Chondrocyte (in vitro differentiated cells): ENCODE results near the gene ST8SIA3. TPM values are rescaled to one million over a fixed set of nuclear protein-coding genes. Genes with fewer than 3 reads are reported as not detected.
"Not testable (repeated sequence)": the region's sequence is repeated elsewhere in the genome, so short reads cannot be mapped to it uniquely, and the experiment has no call there.

Experiments
- DNase-seq: peaks from one replicate; pipeline ENCODE4 v3.0.0; 2021; ENCODE audit warnings: mixed read lengths, low spot score
- H3K27ac Mint-ChIP-seq: one replicate; pipeline ENCODE4 v1.8.0; 2021; ENCODE audit warnings: mild to moderate bottlenecking, moderate library complexity, mixed read lengths; ENCODE audit not compliant: unreplicated experiment
- H3K27me3 Mint-ChIP-seq: 2 replicates; pipeline ENCODE4 v1.8.0; 2021; ENCODE audit warnings: low read depth, mixed read lengths
- H3K36me3 Mint-ChIP-seq: 2 replicates; pipeline ENCODE4 v1.8.0; 2021; ENCODE audit warnings: low read depth, mixed read lengths
- H3K4me1 Mint-ChIP-seq: 2 replicates; pipeline ENCODE4 v1.8.0; 2021; ENCODE audit warnings: low read depth, mild to moderate bottlenecking, mixed read lengths
- H3K4me3 Mint-ChIP-seq: one replicate; pipeline ENCODE4 v1.8.0; 2021; ENCODE audit warnings: mild to moderate bottlenecking, moderate library complexity, mixed read lengths; ENCODE audit not compliant: unreplicated experiment
- H3K9me3 Mint-ChIP-seq: 2 replicates; pipeline ENCODE4 v1.8.0; 2021; ENCODE audit warnings: low read depth, mixed read lengths
- total RNA-seq: library from RNA; stranded (reverse); gene quantifications from 3 replicates; pipeline ENCODE4 v1.2.1, GENCODE V29; 2021
- TF ChIP-seq, protein P1 (sequence below): fragments of 200-600 bp; sonication (generic); IDR thresholded peaks from 2 replicates; pipeline ENCODE4 v1.5.0; 2021; ENCODE audit warnings: antibody characterized with exemption, mild to moderate bottlenecking, moderate library complexity

Gene ST8SIA3
- total RNA-seq, 1 donor from 2014 or later = not detected

GRCh38 chr18:57376503-57376902, 24.1 kb downstream of the ST8SIA3 start:
- no peaks in the 10 kb centered on the region for H3K36me3 Mint-ChIP-seq
- no peaks in the 10 kb centered on the region for H3K9me3 Mint-ChIP-seq
- no peak for DNase-seq
- TF ChIP-seq, protein P1, sequence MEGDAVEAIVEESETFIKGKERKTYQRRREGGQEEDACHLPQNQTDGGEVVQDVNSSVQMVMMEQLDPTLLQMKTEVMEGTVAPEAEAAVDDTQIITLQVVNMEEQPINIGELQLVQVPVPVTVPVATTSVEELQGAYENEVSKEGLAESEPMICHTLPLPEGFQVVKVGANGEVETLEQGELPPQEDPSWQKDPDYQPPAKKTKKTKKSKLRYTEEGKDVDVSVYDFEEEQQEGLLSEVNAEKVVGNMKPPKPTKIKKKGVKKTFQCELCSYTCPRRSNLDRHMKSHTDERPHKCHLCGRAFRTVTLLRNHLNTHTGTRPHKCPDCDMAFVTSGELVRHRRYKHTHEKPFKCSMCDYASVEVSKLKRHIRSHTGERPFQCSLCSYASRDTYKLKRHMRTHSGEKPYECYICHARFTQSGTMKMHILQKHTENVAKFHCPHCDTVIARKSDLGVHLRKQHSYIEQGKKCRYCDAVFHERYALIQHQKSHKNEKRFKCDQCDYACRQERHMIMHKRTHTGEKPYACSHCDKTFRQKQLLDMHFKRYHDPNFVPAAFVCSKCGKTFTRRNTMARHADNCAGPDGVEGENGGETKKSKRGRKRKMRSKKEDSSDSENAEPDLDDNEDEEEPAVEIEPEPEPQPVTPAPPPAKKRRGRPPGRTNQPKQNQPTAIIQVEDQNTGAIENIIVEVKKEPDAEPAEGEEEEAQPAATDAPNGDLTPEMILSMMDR = no peak
- H3K27me3 Mint-ChIP-seq = peaks cover 13% of the 10 kb centered on the region
- no peaks in the 10 kb centered on the region for H3K4me1 Mint-ChIP-seq
- H3K27ac Mint-ChIP-seq = no peak overlapping the region
- no peak overlapping the region for H3K4me3 Mint-ChIP-seq

GRCh38 chr18:57389271-57389670, 36.9 kb downstream of the ST8SIA3 start:
- Mint-ChIP-seq H3K27me3 (peaks cover 9% of the 10 kb centered on the region), H3K27ac (no peak overlapping the region), H3K4me1 (no peaks in the 10 kb centered on the region), H3K4me3 (no peak overlapping the region), H3K36me3 (no peaks in the 10 kb centered on the region), H3K9me3 (no peaks in the 10 kb centered on the region)
- DNase-seq = no peak
- TF ChIP-seq, protein P1 = no peak

DNA sequence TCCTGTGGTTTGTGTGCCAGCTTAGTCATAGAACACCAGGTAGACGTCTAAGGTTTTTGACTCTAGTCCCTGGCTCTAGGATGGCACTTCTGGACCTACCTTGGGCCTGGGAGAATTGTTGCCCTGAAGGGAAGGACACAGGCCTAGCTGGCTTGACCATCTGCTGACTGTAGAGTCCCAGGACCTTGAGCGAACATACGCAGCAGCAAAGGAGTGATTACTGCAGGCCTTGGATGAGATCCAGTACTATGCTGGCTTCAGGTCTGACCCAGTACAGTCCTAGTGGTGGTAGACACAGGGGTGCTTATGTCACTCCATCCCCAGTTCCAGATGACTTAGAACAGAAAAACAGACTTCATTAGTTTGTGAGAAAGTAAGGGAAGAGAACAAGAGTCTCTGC, 37.7 kb downstream of the ST8SIA3 start:
- Mint-ChIP-seq H3K27me3 (peaks cover 9% of the 10 kb centered on the region), H3K4me3 (no peak overlapping the region), H3K36me3 (no peaks in the 10 kb centered on the region), H3K9me3 (peaks cover under 1% of the 10 kb centered on the region), H3K27ac (no peak overlapping the region), H3K4me1 (no peaks in the 10 kb centered on the region)
- DNase-seq = no peak
- TF ChIP-seq, protein P1 = no peak

GRCh38 chr18:57394749-57395148, 42.4 kb downstream of the ST8SIA3 start:
- Mint-ChIP-seq H3K27me3 (peaks cover 10% of the 10 kb centered on the region), H3K9me3 (peaks cover 11% of the 10 kb centered on the region)
- not testable (repeated sequence) for H3K27ac Mint-ChIP-seq, H3K4me1 Mint-ChIP-seq, H3K36me3 Mint-ChIP-seq, DNase-seq, H3K4me3 Mint-ChIP-seq

GRCh38 chr18:57396831-57397230, 44.5 kb downstream of the ST8SIA3 start:
- H3K4me3 Mint-ChIP-seq, H3K4me1 Mint-ChIP-seq, H3K27ac Mint-ChIP-seq, H3K36me3 Mint-ChIP-seq, DNase-seq, H3K27me3 Mint-ChIP-seq: not testable (repeated sequence)
- peaks cover 11% of the 10 kb centered on the region for H3K9me3 Mint-ChIP-seq

DNA sequence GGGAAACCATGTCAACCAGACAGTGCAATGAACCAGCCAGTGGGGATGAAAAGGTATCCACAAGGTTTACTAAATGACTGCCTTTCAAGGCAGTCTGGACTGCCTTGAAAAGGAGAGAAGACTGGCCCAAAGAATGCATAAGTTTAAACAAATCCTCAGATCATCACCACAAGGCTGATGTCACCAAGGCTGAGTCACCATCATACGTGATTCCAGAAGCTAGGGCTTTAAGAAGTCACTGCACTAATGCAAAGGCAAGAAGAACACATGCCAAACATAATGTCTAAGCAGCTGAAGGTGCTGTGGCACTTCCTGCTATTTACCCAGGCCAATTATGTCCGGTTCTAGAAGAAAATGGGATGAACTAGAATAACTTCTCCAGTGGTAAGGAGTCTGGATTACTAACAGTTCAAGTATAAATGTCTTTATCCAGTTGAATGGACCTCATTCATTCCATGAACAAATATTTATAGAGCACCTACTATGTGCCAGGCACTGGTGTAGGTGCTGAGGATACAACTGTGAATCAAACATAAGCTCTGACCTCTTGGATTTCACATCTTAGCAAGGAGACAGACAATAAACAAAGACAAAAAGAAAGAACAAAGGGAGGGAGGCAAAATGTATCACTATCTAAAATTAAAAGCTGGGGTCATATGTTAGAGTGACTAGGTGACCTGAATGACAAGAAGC, 45.2 kb downstream of the ST8SIA3 start:
- no peak overlapping the region for H3K4me3 Mint-ChIP-seq
- no peak overlapping the region for H3K27ac Mint-ChIP-seq
- TF ChIP-seq, protein P1 = no peak
- peaks cover 6% of the 10 kb centered on the region for H3K27me3 Mint-ChIP-seq
- H3K4me1 Mint-ChIP-seq = no peaks in the 10 kb centered on the region
- H3K9me3 Mint-ChIP-seq = peaks cover 11% of the 10 kb centered on the region
- no peak for DNase-seq
- H3K36me3 Mint-ChIP-seq = no peaks in the 10 kb centered on the region
